ENCODE data around the gene OR1K1.

DNA sequence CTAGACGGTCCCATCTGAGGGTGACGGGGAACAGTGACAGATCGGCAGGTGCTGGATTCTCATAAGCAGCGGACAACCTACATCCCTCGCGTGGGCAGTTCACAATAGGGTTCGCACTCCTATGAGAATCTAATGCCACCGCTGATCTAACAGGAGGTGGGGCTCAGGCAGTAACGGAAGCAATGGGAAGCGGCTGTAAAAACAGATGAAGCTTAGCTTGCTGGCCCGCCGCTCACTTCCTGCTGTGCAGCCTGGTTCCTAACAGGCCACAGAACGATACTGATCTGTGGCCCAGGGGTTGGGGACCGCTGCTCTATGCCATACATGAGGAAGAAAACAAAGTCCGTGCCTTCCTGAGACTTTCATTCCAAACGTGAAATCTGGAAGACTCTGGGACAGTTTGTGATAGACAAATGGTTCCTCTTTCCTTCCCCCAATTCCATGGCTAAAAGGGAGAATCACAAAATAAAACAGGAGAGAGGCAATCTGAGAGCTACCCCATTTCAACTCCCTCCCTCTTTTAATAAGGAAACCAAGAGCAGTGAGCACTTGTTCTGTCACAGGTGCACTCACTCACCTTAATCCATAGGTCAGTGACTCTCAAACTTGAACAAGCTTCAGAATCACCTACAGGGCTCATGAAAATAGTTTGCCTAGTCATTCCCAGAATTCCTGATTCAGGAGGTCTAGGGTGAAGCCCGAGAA lies 16.4 kb downstream of the OR1K1 start:
- TF ChIP-seq EZH2 (IDR thresholded peaks at IDR 0.05; ENCODE audit: insufficient read depth, low read length), result no peak
- TF ChIP-seq, protein P1, sequence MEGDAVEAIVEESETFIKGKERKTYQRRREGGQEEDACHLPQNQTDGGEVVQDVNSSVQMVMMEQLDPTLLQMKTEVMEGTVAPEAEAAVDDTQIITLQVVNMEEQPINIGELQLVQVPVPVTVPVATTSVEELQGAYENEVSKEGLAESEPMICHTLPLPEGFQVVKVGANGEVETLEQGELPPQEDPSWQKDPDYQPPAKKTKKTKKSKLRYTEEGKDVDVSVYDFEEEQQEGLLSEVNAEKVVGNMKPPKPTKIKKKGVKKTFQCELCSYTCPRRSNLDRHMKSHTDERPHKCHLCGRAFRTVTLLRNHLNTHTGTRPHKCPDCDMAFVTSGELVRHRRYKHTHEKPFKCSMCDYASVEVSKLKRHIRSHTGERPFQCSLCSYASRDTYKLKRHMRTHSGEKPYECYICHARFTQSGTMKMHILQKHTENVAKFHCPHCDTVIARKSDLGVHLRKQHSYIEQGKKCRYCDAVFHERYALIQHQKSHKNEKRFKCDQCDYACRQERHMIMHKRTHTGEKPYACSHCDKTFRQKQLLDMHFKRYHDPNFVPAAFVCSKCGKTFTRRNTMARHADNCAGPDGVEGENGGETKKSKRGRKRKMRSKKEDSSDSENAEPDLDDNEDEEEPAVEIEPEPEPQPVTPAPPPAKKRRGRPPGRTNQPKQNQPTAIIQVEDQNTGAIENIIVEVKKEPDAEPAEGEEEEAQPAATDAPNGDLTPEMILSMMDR (IDR thresholded peaks at IDR 0.05; ENCODE audit: insufficient read depth, low read depth, low read length), result no peak
